Activated T-helper 1 cell treated with anti-CD3 and anti-CD28 coated beads, Interleukin-2, amount 50 U/mL, for 16 hours (primary cell): ENCODE results near the gene MAP2K7.
"Not testable (repeated sequence)": the region's sequence is repeated elsewhere in the genome, so short reads cannot be mapped to it uniquely, and the experiment has no call there.

Experiments
- DNase-seq, 2 donors: peaks; one replicate each; pipeline ENCODE4 v3.0.0-alpha.2; 2020; ENCODE audit warnings: low read depth in 1 of 2, low spot score in 1 of 2

MAP2K7 gene

GRCh38 chr19:7959211-7959610 is 55.5 kb downstream of the MAP2K7 start:
- no peak for DNase-seq

GRCh38 chr19:7961082-7961481 is 57.4 kb downstream of the MAP2K7 start:
- not testable (repeated sequence) for DNase-seq

DNA sequence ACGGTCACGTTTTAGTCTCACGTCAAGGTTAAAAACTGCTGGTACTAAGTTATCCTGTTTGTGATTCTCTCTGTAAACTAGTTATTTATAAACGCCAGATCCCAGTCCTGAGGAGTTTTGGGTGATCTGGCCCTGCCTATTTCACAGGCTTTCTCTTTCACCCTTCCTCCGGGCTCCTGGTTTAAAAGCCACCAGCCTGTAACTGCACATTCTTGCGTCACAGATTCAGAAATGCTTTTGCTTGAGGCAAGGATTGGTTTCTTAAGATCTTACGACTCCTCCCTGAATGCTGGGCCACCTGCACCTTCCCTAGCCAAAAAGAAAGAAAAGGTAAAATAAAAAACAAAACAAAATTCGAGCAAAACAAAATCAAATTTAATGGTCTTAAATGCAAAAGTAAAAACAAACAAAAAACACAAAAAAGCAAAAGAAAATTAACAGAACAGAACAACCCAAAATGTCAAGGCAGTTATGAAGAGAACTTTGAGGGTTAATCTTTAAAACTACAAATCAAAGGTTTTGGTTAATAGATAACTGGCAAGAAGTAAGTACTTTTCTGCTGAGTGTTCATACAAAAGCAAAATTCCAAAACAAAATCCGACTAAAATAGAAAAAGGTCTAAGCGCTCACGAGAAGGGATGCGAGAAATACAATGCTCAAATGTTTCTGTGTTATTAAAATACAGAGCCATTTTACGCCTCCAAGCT is 58.4 kb downstream of the MAP2K7 start:
- DNase-seq = no peak

DNA sequence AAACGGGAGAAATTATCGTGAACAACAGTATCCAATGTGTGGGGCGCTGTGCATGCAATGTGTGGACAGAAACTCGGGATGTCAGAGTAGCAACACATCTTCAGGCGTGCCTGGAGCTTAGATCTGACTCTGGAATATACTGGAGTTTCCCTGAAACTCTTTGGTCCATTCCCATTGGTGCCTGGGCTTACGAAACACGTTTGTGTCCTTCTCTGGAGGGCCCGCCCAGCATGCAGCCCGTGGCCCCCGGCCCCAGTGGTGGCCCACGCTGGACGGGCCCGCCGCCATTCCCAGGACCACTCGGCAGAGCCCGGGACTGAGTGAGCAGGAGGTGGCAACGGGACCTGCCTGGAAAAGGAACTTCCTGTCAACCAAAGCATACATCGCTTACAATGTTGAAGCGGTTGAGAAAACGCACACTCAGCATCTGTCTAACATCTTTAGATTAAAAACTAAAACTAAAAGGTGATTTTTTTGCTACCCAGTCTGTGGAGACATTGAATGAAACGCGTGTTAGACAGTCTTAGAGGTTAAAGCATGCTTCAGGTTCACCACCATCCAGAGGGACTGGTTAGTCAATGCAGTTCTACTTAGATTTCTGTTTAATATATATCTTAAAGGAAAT is 59.1 kb downstream of the MAP2K7 start:
- no peak for DNase-seq

- DNase-seq = no peak
Measured at GRCh38 chr19:7963566-7963965, 59.9 kb downstream of the MAP2K7 start.
